ENCODE measurements around the gene EXD1.
A peak's percentile ranks its signal among the peaks of the same experiment; 100 is the strongest.
"Not testable (repeated sequence)": the region's sequence is repeated elsewhere in the genome, so short reads cannot be mapped to it uniquely, and the experiment has no call there.

EXD1 gene

GRCh38 chr15:41262571-41262970, 32.0 kb upstream of the EXD1 start:
- DNase-seq (ENCODE audit: low read depth), result no peak
- TF ChIP-seq, protein P1, sequence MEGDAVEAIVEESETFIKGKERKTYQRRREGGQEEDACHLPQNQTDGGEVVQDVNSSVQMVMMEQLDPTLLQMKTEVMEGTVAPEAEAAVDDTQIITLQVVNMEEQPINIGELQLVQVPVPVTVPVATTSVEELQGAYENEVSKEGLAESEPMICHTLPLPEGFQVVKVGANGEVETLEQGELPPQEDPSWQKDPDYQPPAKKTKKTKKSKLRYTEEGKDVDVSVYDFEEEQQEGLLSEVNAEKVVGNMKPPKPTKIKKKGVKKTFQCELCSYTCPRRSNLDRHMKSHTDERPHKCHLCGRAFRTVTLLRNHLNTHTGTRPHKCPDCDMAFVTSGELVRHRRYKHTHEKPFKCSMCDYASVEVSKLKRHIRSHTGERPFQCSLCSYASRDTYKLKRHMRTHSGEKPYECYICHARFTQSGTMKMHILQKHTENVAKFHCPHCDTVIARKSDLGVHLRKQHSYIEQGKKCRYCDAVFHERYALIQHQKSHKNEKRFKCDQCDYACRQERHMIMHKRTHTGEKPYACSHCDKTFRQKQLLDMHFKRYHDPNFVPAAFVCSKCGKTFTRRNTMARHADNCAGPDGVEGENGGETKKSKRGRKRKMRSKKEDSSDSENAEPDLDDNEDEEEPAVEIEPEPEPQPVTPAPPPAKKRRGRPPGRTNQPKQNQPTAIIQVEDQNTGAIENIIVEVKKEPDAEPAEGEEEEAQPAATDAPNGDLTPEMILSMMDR (conservative IDR thresholded peaks at IDR 0.05; ENCODE audit: low read depth, low read length), result no peak
- H3K4me3 ChIP-seq (ENCODE audit: low read depth, low read length), result no peak overlapping the region

GRCh38 chr15:41260924-41261323, 30.4 kb upstream of the EXD1 start:
- DNase-seq (ENCODE audit: low read depth); H3K4me3 ChIP-seq (ENCODE audit: low read depth, low read length): not testable (repeated sequence)

- TF ChIP-seq, protein P1 (conservative IDR thresholded peaks at IDR 0.05; ENCODE audit: low read depth, low read length), result no peak
- DNase-seq (ENCODE audit: low read depth), result no peak
- no peak overlapping the region for H3K4me3 ChIP-seq (ENCODE audit: low read depth, low read length)
Observed at GRCh38 chr15:41259546-41260189, 29.1 kb upstream of the EXD1 start.

GRCh38 chr15:41258750-41259471, 28.4 kb upstream of the EXD1 start:
- DNase-seq (ENCODE audit: low read depth), result peak; percentile 68
- TF ChIP-seq, protein P1 (conservative IDR thresholded peaks at IDR 0.05; ENCODE audit: low read depth, low read length), result no peak
- no peak overlapping the region for H3K4me3 ChIP-seq (ENCODE audit: low read depth, low read length)

DNA sequence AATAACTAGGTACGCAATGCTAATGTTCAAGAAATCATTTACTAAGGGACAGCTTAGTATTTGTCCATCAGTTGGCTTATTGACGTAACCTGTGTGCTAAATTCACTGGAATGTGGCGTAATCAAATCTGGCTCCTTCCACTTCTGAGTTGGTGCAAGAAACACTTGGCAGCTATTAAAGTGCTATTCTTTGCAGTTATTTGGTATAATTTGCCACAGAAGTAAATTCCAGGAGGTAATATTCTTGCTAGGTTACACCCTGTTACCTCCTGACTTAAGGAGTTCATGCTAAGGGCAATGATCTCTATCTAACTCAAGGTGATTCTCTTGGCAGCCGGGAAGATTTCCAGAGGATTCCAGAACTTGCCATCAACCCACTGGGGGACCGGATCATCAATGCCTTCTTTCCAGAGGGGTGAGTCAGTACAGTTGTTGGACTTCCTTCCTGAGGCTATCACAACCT, 26.1 kb upstream of the EXD1 start:
- DNase-seq (ENCODE audit: low read depth), result peak; percentile 60
- H3K4me3 ChIP-seq (ENCODE audit: low read depth, low read length), result no peak overlapping the region
- TF ChIP-seq, protein P1 (conservative IDR thresholded peaks at IDR 0.05; ENCODE audit: low read depth, low read length), result no peak

DNA sequence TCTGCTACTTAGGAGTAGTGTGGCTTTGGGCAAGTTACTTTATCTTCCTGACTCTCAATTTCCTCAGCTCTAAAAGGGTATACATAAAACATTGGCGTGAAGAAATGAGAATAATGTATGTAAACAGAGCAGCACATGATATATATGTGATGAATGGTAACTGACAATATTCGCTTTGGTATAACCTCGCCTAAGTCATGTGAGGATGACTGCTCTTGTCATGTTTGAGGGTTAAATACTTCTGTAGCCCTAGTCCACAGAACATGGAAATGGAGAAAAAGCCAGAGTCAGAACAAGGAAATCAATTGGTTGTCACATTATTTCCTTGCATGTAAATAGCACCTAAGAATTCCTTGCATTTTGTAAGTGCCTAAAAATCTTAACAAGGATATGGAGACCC, 25.5 kb upstream of the EXD1 start:
- H3K4me3 ChIP-seq (ENCODE audit: low read depth, low read length), result no peak overlapping the region
- DNase-seq (ENCODE audit: low read depth), result no peak
- TF ChIP-seq, protein P1 (conservative IDR thresholded peaks at IDR 0.05; ENCODE audit: low read depth, low read length), result no peak

DNA sequence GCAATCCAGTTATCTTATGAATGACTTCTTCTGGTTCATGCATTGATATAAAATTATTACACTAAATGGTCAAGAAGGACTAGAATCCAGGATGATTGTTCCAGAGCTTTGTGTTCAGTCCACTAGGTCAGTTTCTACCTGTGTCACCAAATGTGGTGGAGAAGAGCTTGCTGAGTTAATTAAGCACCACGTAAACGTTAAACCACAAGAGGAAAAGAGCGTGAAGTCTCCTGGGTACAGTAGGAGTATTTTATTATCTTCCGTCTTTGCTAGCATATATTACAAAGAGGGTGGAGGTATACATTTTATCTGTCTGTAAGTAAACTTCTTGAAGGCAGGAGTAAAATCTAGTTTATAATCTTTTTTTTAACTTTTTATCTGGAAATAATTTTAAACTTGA, 24.0 kb upstream of the EXD1 start:
- no peak overlapping the region for H3K4me3 ChIP-seq (ENCODE audit: low read depth, low read length)
- TF ChIP-seq, protein P1 (conservative IDR thresholded peaks at IDR 0.05; ENCODE audit: low read depth, low read length), result no peak
- DNase-seq (ENCODE audit: low read depth), result no peak

Measured in choroid plexus epithelial cell (primary cell).